Bronchus fibroblast of lung (primary cell): Measurements from ENCODE around the gene ERP29. TPM values are rescaled to one million over a fixed set of nuclear protein-coding genes. Genes with fewer than 3 reads are reported as not detected.

Source experiments
- total RNA-seq: library from RNA; depleted of rRNA; stranded (reverse); fragments of >200 nt; gene quantifications from 2 replicates; pipeline ENCODE4 v1.2.3, GENCODE V29; 2015

Gene ERP29
- 68.7 and 77.2 TPM in 2 replicates for total RNA-seq

DNA sequence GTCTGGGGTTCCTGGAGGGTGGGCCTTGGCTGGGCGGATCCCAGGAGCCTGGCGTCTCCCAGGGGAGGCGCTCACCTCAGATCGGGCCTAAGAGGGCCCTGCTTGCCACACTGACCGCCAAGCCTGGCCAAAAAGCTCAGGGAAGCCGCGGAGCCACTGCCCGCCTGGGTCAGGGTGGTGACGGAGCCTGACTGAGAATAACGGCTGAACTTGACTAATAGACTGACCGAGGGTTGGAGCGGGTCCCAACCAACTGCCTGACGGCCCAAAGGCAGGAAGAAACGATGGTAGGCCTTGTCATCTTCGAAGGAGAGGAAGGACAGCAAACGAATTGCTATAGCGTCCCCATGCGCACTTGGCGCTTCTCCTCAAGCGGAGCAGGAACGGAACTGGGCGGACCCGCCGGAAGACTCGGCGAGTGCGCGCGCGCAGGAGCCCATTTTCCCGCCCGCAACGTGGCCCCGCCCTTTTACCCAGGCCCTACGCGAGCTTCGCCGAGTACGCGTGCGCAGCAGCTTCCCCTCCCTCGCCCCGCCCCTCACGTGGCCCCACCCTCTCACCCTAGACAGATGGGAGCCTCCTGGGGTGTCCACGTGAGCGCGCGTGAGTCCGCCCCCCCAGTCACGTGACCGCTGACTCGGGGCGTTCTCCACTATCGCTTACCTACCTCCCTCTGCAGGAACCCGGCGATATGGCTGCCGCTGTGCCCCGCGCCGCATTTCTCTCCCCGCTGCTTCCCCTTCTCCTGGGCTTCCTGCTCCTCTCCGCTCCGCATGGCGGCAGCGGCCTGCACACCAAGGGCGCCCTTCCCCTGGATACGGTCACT lies at the start of gene ERP29, which contains the start of gene TMEM116:
Gene ERP29 (plus strand): TSS at position 652 of the 826 bp plus-strand sequence. CDS start 40 bp downstream, at position 692.
Gene TMEM116 (minus strand): TSS at position 391 of the 826 bp plus-strand sequence. CDS start 7,895 bp downstream, outside the sequence.

Other genes starting within 250 kb of the ERP29 start
- gene ALDH2, start 246.5 kb upstream of the ERP29 start, total RNA-seq = 31.7 and 32.6 TPM in 2 replicates
- 43.4 and 60.0 TPM in 2 replicates for gene MAPKAPK5, start 171.2 kb upstream of the ERP29 start, total RNA-seq
- 5.9 and 6.8 TPM in 2 replicates for gene TMEM116, start 261 bp upstream of the ERP29 start, total RNA-seq
- 8.6 and 9.6 TPM in 2 replicates for gene NAA25, start 95.4 kb downstream of the ERP29 start, total RNA-seq
- gene TRAFD1, start 112.1 kb downstream of the ERP29 start, total RNA-seq = 35.4 and 37.7 TPM in 2 replicates